HG03432 (cell line): ENCODE data around the gene CPNE1.
"Not testable (repeated sequence)": the region's sequence is repeated elsewhere in the genome, so short reads cannot be mapped to it uniquely, and the experiment has no call there.

Experiments used
- ATAC-seq: cut with Tn5 transposase; IDR thresholded peaks from one replicate; pipeline ENCODE4 v1.9.1; 2021; ENCODE audit warnings: mild to moderate bottlenecking, moderate library complexity; ENCODE audit not compliant: unreplicated experiment

CPNE1 gene

DNA sequence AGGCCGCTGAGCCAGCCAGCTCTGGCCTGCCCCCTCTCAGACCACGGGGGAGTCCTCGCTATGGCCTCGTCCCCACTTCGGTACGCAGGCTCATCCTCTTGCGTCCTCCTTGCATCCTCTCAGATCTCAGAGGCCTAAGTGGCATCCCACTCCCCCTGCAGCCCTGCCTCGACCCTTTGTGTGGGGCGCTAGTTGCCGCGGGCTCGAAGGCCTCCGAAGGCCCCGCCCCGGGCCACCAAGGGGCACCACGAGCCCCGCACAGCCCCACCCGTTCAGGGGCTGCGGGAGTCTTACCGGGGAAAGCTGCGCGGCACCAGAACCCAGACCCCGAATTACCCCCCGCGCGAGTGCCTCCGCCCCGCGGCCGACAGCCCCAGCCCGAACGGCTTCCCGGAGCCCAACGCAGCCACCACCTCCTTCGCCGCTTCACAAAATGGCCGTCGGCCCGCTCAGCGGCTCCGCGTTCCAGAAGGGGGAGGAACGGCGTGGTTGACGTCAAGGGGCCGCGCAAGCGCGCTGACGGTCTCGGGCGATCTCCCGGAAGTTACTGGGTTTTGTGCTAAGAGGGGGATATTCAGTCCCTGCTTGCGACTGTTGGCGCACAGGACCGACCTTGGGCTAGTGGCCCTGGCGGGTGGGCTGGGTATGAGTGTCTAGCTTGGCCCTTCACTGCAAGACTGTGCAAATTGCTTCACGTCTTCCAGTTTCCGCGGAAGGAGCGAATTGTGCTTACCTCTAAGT, at the start of gene CPNE1, which contains the start of gene RBM12:
Gene CPNE1, minus strand, starts transcription at position 435 of the 741 bp plus-strand sequence. CDS start 31,977 bp downstream, outside the sequence.
Gene RBM12, minus strand, starts transcription at position 435 of the 741 bp plus-strand sequence. CDS start 9,578 bp downstream, outside the sequence.
- peak; percentile 81 for ATAC-seq

DNA sequence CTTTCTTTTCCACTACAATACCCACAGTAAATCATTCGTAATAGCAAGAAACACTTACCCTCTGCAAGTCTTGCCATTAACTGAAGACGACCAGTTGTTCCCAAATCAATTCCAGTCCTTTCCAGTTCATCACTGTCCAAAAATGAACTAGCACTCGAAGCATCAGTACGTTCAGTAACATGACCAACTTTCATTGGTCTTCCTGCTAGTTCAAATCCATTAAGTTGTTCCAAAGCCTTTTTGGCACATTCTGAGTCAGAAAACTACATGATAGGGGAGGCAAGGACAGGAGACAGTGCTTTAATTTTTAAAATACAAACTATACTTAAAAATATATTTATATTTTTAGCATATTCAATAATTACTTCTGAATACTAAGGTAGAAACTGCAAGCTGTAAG, 49.4 kb upstream of the CPNE1 start:
- ATAC-seq = no peak

DNA sequence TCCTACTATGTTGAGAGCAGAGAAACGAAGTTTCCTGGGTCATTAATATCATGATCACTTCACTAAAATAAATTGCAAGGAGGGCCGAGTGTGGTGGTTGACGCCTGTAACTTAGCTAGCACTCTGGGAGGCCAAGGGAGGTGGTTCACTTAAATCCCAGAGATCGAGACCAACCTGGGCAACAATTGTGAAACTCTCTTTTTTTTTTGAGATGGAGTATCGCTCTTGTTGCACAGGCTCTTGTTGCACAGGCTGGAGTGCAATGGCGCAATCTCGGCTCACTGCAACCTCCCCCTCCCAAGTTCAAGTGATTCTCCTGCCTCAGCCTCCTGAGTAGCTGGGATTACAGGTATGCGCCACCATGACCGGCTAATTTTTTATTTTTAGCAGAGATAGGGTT, 48.4 kb upstream of the CPNE1 start:
- ATAC-seq = not testable (repeated sequence)

DNA sequence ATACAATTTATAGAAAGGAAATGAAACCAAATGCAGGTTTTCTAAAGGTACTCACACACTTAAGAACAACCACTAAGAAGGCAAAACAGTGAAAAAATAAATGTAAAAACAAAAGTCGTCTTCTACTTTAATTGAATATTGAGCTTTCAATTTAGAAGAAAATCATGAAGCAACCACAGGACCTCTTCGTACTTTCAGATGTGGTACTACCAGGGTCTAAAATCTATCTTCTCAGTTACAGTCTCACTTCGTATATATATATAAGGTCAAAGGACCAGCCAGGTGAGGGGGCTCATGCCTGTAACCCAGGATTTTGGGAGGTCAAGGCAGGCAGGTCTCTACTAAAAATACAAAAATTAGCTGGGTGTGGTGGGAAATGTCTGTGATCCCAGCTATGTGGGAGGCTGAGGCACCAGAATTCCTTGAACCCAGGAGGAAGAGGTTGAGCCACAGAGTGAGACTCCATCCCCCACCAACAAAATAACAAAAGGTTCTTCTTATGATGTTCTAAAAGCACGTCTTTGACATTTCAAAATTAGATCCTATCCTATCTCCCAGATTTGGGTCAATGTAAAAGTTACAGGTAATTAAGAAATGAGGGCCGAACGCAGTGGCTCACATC, 47.0 kb upstream of the CPNE1 start:
- no peak for ATAC-seq

DNA sequence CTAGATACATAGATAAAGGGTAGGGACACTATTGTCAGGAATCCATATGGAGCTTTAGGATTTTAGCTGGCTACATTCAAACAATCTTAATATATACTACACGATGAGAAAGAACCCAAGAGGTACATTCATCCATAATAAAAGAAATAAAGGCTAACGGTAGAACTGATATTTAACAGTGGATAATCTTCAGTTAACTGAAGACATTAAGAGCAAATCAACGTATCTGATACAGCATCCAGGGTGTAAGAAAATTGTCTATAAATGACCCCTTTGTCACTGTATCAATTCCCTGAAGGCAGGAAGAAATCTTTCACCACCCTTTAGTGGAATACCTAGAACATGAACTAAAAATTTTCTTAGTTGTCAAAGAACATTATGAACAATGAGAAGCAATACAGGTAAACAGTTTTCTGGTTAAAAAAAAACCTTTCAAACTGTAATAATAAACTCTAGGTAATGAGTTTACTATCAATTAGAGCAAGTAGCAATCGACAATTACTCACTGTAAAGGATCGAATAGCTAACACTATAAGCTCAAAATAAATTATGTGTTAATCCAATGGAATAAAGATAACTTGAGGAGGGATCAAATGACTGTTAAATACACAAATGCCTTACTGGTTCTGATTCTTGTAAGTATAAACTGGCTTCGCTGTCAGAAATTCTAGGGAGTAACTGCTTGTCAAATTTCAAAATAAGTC, 46.3 kb upstream of the CPNE1 start:
- no peak for ATAC-seq

DNA sequence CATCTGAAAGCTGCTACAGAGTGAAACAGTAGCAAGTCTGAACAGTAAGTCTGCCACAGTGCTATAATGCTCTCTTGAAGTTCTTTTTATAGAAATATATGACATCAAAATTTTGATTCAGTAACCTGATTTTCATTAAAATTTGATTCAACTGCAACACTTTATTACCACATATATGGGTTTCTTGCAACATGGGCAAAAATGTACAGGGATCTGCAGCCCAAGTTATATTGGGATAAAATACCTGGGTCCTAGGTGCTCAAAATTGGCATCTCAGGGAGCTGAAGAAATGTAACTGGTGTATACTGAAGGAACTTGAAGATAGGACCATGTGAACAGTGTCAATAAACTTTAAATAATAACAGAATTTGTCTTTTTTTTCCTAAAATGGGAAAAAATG, 45.3 kb upstream of the CPNE1 start:
- no peak for ATAC-seq

DNA sequence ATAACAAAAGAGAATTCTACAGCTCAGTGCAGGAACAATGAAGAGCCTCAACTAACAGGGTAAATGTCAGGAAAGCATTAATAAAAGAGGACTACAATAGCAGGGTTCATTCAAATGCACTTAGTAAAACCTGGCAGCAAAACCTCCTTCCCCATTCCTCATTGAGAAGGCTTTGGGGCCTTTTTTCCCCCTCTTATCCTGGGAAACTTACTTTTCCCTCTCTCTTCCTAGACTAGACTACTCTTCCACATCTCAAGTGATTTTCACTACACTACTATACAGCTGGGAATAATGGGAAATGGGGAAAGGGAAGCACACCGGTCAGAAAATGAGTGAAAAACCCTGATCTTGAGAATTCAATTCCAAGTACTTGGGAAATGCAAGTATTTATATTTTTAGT, 44.6 kb upstream of the CPNE1 start:
- ATAC-seq = no peak

DNA sequence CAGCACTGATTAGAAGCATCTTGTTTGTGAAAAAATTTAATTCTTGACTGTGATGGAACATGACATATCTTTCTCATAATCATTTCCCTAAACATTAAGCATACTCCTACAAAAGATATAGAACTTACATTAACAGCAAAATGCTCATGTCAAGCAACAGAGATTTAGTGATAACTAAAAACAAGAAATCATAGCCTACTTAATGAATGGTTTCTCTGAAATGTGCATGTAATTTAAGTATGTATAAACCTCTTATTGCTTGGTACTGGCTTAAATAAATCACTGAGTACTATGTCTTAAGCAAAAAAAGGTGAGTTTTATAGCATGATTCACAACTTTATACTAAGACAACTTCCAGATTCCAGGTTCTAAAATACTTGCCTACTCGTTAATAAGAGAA, 43.8 kb upstream of the CPNE1 start:
- ATAC-seq = no peak

DNA sequence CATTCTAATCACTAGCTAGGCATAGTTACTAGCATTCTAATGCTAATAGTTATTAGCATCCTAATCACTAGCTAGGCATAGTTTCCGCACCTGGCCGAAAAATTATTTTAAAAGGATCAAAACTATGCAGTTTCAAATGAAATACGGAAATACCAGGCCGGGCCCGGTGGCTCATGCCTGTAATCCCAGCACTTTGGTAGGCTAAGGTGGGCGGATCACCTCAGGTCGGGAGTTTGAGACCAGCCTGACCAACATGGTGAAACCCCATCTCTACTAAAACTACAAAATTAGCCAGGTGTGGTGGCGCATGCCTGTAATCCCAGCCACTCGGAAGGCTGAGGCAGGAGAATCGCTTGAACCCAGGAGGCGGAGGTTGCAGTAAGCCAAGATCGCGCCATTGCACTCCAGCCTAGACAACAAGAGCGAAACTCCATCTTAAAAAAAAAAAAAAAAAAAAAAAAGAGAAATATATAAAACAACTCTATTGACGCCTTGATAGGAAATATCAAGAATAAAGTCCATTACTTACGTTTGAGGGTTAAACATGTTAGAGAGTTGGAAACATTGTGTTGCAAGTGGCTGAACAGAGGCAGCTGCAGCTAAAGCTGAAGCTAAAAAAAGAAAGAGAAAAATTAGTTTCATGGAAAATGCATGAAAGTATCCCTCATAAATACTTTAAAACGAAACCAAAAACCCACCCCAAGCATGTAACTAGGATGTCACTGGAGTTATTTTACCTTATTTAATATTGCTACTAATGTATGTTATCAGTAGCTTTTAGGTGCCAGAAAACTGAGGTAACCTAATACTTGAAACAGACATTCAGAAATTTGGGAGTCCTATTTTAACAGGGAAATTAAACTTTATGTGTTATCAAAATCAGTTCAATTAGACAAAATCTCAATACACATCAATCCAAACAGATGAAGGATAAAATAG, 42.2 kb upstream of the CPNE1 start:
- ATAC-seq = not testable (repeated sequence)

DNA sequence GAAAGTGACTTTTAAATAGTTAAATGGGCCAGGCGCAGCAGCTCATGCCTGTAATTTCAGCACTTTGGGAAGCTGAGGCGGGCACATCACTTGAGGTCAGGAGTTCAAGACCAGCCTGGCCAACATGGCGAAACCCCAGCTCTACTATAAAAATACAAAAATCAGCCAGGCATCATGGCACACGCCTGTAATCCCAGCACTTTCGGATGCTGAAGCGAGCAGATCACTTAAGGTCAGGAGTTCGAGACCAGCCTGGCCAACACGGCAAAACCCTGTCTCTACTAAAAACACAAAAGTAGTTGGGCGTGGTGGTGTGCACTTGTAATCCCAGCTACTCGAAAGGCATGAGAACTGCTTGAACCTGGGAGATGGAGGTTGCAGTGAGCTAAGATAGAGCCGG, 41.2 kb upstream of the CPNE1 start:
- ATAC-seq = not testable (repeated sequence)

DNA sequence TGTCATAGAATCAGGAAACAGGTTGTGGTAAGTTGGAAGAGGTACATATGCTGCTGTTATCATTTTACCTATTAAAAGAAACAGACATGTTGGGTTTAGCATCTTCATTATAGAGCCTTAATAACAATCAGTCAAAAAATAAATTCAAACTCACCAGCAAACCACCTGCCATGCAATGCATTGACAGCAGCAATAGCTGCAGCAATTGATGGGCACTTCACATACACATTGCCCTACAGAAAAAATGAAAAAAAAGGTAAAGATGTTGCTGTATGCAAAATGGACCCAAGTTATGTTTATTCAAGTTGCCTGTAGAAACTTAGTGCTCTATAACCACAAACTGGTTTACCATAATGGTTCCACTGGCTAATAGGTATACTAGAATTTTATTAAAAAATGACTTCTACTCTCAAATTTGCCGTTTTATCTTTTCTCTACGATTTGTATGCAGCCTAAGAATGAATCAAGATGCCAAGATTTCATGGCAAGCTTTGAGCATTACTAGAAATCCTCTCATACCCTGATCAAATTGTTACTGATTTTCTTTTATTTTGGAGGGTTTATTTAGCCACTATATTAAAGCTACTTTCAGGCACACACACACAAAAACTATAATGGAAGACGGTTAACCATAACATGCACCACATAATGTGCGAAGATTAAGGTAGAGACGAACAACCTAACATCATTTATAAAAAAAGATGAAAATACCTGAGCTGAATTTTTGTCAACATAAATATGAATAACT, 40.0 kb upstream of the CPNE1 start:
- ATAC-seq = no peak

DNA sequence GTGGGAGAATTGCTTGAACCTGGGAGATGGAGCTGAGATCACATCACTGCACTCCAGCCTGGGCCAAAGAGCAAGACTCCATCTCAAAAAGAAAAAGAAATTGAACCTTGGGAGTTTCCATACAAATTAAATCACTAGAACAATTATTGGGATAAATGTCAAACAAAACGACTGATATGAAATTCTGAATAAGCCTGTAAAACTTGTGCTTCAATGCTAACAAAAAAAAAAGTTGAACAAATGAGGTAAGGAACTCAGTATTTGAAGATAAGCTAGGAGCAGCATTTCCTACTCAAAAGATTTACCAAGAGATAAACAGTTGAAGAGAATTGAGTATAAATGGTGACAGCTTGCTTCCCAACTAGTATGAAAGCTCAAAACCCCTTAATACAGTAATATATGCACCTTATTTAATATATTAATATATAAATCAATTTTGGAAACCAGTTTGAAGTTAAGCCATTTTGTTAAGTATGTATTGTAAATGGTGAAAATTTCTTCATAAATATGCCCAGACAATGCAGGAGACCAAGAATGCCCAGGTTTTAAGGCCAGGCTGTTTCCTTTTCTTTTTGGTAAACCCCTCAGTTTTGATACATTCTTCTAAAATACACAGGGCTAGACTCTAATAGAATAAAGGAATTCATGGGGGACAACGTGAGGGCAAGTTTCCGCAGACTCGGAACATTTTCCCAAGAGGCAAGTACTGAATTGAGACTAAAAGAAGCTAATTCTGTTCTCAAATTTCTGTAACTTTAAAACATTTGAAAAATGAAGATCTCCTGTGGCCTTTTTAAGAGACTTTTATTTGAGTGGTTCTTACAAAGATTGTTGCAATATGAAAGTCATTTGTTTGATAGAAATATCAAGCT, 38.4 kb upstream of the CPNE1 start:
- ATAC-seq = no peak

DNA sequence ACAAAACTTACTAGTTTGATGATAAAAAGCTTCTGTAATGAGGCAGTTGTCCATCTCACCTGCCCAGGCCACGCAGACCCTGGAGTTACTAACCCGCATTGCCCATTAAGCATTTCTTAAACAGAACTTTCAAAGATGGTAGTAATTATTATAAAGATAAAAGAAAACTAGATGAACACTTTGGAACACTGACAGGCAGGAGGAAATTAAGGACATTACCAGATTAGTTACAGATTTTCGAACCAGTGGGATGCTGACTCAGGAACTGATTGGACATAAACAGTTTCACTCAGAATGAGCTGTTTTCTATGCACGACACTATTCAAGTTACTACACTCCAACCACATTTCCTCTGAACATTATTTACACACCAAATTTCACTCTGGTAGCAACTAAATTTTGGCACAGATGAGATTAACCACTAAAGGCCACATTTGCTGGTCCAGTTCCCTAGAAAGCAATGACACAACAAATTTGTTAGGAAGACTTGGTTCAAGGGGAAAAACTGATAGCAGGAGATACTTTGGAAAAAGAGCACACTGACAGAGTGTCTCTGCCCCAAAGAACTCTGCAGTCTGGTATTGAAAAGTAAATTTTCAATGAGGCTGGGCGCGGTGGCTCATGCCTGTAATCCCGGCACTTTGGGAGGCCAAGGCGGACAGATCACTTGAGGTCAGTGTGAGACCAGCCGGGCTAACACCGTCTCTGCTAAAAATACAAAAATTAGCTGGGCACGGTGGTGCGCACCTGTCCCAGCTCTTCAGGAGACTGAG, 37.5 kb upstream of the CPNE1 start:
- no peak for ATAC-seq

DNA sequence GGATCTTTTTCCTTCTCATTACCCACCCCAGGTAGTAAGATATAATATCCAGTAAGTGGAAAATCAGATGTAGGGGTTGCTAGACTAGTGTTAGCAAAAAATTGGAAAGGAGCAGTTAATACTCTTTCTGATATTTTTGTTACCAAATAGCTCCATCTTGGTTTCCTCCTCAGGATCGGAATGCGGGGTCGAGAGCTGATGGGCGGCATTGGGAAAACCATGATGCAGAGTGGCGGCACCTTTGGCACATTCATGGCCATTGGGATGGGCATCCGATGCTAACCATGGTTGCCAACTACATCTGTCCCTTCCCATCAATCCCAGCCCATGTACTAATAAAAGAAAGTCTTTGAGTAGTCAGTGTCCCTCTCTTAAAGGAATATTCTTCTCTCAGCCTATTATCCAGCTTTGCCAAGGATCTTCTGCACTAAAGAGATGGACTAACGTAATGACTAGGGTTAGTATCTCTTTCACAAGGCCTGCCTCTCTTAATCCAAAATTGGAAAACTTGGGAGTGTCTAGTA, 36.0 kb upstream of the CPNE1 start:
- ATAC-seq = no peak

DNA sequence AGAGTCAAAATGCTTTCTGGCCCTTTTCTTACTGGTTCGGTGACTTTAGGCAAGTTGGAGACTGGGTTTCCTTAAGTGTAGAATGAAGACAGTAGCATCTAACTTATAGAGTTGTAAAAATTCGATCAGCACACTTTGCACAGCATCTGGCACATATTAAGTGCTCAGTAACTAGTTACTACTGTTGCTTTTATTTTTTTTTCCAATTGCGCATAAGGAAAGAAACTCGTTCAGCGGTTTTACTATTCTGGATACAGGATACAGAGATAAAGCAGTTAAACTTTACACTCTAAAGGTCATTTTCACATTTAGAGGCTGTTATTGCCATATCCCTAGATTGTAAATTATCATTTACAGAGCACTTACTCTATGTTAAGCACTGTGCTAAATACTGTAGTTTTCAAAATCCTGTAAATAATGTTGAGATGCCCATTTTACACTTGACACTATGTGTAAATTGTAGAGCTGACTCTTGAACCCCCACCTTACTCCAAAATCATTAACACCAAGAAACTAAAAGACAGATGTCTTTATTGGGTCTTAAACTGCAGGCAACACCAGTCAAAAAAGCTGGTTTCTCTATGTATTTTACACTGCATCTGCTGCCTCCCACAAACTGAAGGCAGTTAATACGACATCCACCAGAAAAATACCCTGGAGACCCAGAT, 35.4 kb upstream of the CPNE1 start:
- no peak for ATAC-seq

DNA sequence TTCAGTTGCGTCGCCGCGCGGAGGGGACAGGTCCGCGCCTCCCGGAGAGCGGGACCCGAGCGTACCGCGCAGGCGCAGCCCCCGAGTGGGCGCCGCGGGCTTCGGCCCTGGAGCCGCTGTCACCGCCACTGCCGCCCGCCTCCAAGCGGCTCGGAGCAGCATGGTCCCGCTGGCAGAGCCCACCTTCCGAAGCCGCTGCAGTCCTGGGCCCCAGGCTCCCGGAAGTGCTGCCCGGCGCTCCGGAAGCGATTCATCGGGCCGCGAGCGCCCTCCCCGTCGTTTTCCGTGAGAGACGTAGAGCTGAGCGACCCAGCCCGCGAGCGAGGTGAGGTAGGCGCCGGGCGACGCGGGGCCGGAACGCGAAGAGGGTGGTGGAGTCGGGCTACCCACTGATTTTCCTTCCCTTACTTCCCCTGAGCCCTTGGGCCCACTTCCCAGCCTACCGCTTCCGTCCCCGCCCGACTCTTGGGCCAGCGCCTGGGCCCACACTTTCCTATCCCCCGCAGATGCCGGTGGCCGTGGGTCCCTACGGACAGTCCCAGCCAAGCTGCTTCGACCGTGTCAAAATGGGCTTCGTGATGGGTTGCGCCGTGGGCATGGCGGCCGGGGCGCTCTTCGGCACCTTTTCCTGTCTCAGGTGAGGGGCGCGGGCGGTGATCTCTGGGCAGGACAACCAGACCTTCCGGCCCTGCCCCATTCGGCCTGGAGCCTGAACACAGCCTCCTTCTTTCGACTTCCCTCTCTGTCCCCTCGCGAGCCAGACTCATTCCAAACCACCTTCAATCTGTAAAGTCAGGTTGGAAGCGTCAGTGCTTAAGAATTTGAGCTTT, 34.6 kb upstream of the CPNE1 start, which contains the start of the genes NFS1 and ROMO1:
Gene NFS1, minus strand, starts transcription at position 226 of the 830 bp plus-strand sequence. Its CDS starts 64 bp downstream, at position 162.
Gene ROMO1, plus strand, starts transcription at position 279 of the 830 bp plus-strand sequence. Its CDS starts 228 bp downstream, at position 507.
- peak; percentile 81 for ATAC-seq
